GM23338 (cell line): ENCODE results near the gene SLC15A4. TPM values are rescaled to one million over a fixed set of nuclear protein-coding genes. Genes with fewer than 3 reads are reported as not detected.
A peak's percentile ranks its signal among the peaks of the same experiment; 100 is the strongest.
"Not testable (repeated sequence)": the region's sequence is repeated elsewhere in the genome, so short reads cannot be mapped to it uniquely, and the experiment has no call there.

Experiments
- ATAC-seq: fragments of 200-7000 bp; cut with Tn5 transposase; 3 replicates; pipeline ENCODE4 v1.9.1; 2020
- DNase-seq: peaks from one replicate; pipeline ENCODE4 v3.0.0-alpha.2; 2015; ENCODE audit warnings: low spot score
- H2AFZ ChIP-seq: fragments of 200-600 bp; sonication (generic); 2 replicates; pipeline ENCODE4 v1.8.0; 2016; ENCODE audit warnings: antibody characterized with exemption, mild to moderate bottlenecking, moderate library complexity
- H3F3A ChIP-seq: fragments of 200-600 bp; sonication (generic); replicated peaks from 2 replicates; pipeline ENCODE4 v1.8.0; 2017; ENCODE audit warnings: antibody characterized with exemption, mixed run types, low read depth
- H3K27ac ChIP-seq: fragments of 200-600 bp; sonication (generic); 2 replicates; pipeline ENCODE4 v1.6.1; 2016; ENCODE audit warnings: low read depth
- H3K27me3 ChIP-seq: fragments of 200-600 bp; sonication (generic); 2 replicates; pipeline ENCODE4 v1.8.0; 2016; ENCODE audit warnings: mild to moderate bottlenecking, mixed run types, moderate library complexity; ENCODE audit not compliant: insufficient read depth
- H3K36me3 ChIP-seq: fragments of 200-600 bp; sonication (generic); 2 replicates; pipeline ENCODE4 v1.8.0; 2016; ENCODE audit warnings: mild to moderate bottlenecking; ENCODE audit not compliant: insufficient read depth
- H3K4me1 ChIP-seq: fragments of 200-600 bp; sonication (generic); 2 replicates; pipeline ENCODE4 v1.8.0; 2016; ENCODE audit warnings: mild to moderate bottlenecking, moderate library complexity; ENCODE audit not compliant: insufficient read depth
- H3K4me2 ChIP-seq: fragments of 200-600 bp; sonication (generic); 2 replicates; pipeline ENCODE4 v1.7.1; 2017; ENCODE audit warnings: mixed run types
- H3K4me3 ChIP-seq: fragments of 200-600 bp; sonication (generic); 2 replicates; pipeline ENCODE4 v1.6.1; 2016; ENCODE audit warnings: mixed run types
- H3K79me2 ChIP-seq: fragments of 200-600 bp; sonication (generic); replicated peaks from 2 replicates; pipeline ENCODE4 v1.8.0; 2017; ENCODE audit warnings: mild to moderate bottlenecking; ENCODE audit not compliant: insufficient read depth
- H3K9me2 ChIP-seq: fragments of 200-600 bp; sonication (generic); 2 replicates; pipeline ENCODE4 v1.8.0; 2017; ENCODE audit not compliant: insufficient read depth
- H4K20me1 ChIP-seq: fragments of 200-600 bp; sonication (generic); replicated peaks from 2 replicates; pipeline ENCODE4 v1.8.0; 2017; ENCODE audit warnings: mild to moderate bottlenecking; ENCODE audit not compliant: insufficient read depth
- H3K27ac Mint-ChIP-seq: 2 replicates; pipeline ENCODE4 v1.8.0; 2020; ENCODE audit warnings: inconsistent platforms, mild to moderate bottlenecking, moderate library complexity, mixed read lengths
- H3K27me3 Mint-ChIP-seq: 3 replicates; pipeline ENCODE4 v1.8.0; 2022; ENCODE audit warnings: low read depth, mild to moderate bottlenecking, moderate library complexity, mixed read lengths, inconsistent platforms; ENCODE audit not compliant: insufficient read depth, poor library complexity
- H3K36me3 Mint-ChIP-seq: 3 replicates; pipeline ENCODE4 v1.8.0; 2021; ENCODE audit warnings: low read depth, mild to moderate bottlenecking, inconsistent platforms, moderate library complexity, mixed read lengths
- H3K4me1 Mint-ChIP-seq: 3 replicates; pipeline ENCODE4 v1.8.0; 2020; ENCODE audit warnings: mild to moderate bottlenecking, inconsistent platforms, mixed read lengths
- H3K4me3 Mint-ChIP-seq: 3 replicates; pipeline ENCODE4 v1.8.0; 2021; ENCODE audit warnings: moderate library complexity, mild to moderate bottlenecking, inconsistent platforms, mixed read lengths
- H3K9me3 Mint-ChIP-seq: 3 replicates; pipeline ENCODE4 v1.8.0; 2020; ENCODE audit warnings: moderate library complexity, mild to moderate bottlenecking, inconsistent platforms, mixed read lengths
- CREB1 ChIP-seq: fragments of 250-450 bp; sonication (Bioruptor Pico); IDR thresholded peaks from 2 replicates; pipeline ENCODE4 v1.5.0; 2020; ENCODE audit warnings: low read depth, mild to moderate bottlenecking, moderate library complexity
- CTCF ChIP-seq, 2 experiments: fragments of 200-600 bp in 1 of 2; sonication (generic) in 1 of 2; conservative IDR thresholded peaks; 2 replicates each; pipeline versions ENCODE4 v1.5.1 to v1.6.1; 2016 to 2017; ENCODE audit warnings: antibody characterized with exemption in 2 of 2, low read depth in 2 of 2, mild to moderate bottlenecking in 2 of 2, moderate library complexity in 1 of 2
- ETS1 ChIP-seq: IDR thresholded peaks from 2 replicates; pipeline ENCODE4 v1.6.1; 2016; ENCODE audit warnings: antibody characterized with exemption
- EZH2phosphoT487 ChIP-seq: fragments of 200-600 bp; sonication (generic); IDR thresholded peaks from one replicate; pipeline ENCODE4 v1.8.1; 2018; ENCODE audit warnings: antibody characterized with exemption; ENCODE audit not compliant: unreplicated experiment
- JUNB ChIP-seq: IDR thresholded peaks from one replicate; pipeline ENCODE4 v1.6.1; 2016; ENCODE audit warnings: antibody characterized with exemption; ENCODE audit not compliant: unreplicated experiment
- NANOG ChIP-seq: IDR thresholded peaks from 2 replicates; pipeline ENCODE4 v1.6.1; 2016; ENCODE audit warnings: antibody characterized with exemption, borderline replicate concordance
- REST ChIP-seq: IDR thresholded peaks from one replicate; pipeline ENCODE4 v1.6.1; 2018; ENCODE audit warnings: antibody characterized with exemption; ENCODE audit not compliant: unreplicated experiment
- STAT1 ChIP-seq: IDR thresholded peaks from one replicate; pipeline ENCODE4 v1.6.1; 2016; ENCODE audit warnings: antibody characterized with exemption; ENCODE audit not compliant: unreplicated experiment
- ZNF114 ChIP-seq: fragments of 250-450 bp; sonication (Bioruptor Pico); IDR thresholded peaks from 2 replicates; pipeline ENCODE4 v1.5.0; 2020; ENCODE audit warnings: mild to moderate bottlenecking, moderate library complexity
- ZNF331 ChIP-seq: fragments of 250-450 bp; sonication (Bioruptor Pico); IDR thresholded peaks from 2 replicates; pipeline ENCODE4 v1.5.0; 2020; ENCODE audit warnings: low read depth, mild to moderate bottlenecking, moderate library complexity
- polyA plus RNA-seq: library from polyadenylated mRNA; unstranded; fragments of >200 nt; fragmentation: Nextera tagmentation; extraction: Ambion mirVana; gene quantifications from 2 replicates; pipeline ENCODE4 v1.2.1, GENCODE V29; 2016
- total RNA-seq: library from RNA; depleted of rRNA; stranded (reverse); fragments of >200 nt; shearing (Covaris generic); gene quantifications from 2 replicates; pipeline ENCODE4 v1.2.3, GENCODE V29; 2014

Gene SLC15A4
- total and polyA plus RNA-seq, 2 experiments from 2014 or later = 7.7 to 30.3 TPM

- TF ChIP-seq REST (no peak), ETS1 (no peak), ZNF114 (no peak), ZNF331 (CRISPR knock-in tag) (no peak), EZH2phosphoT487 (no peak), JUNB (no peak), STAT1 (no peak), NANOG (no peak), CREB1 (CRISPR knock-in tag) (no peak)
Measured at GRCh38 chr12:128848371-128848770, 24.6 kb upstream of the SLC15A4 start (continued).

GRCh38 chr12:128846671-128847070 lies 22.9 kb upstream of the SLC15A4 start:
- not testable (repeated sequence) for DNase-seq, H3K36me3 ChIP-seq, ATAC-seq, H3K4me1 ChIP-seq, H3K4me2 ChIP-seq, H3K27ac ChIP-seq, H3K27me3 ChIP-seq, H3K27ac Mint-ChIP-seq, H4K20me1 ChIP-seq, H3K79me2 ChIP-seq, H3K4me3 ChIP-seq, H3K4me3 Mint-ChIP-seq, H3K9me2 ChIP-seq, H3F3A ChIP-seq, H2AFZ ChIP-seq, H3K4me1 Mint-ChIP-seq
- Mint-ChIP-seq H3K36me3 (peaks cover 26% of the 10 kb centered on the region), H3K27me3 (peaks cover 11% of the 10 kb centered on the region), H3K9me3 (peaks cover 75% of the 10 kb centered on the region)

- Histone ChIP-seq H3K27me3 (no peaks in the 10 kb centered on the region), H4K20me1 (no peaks in the 10 kb centered on the region), H3F3A (no peaks in the 10 kb centered on the region), H3K4me2 (no peak overlapping the region), H3K9me2 (no peaks in the 10 kb centered on the region), H3K4me3 (no peak overlapping the region), H3K27ac (no peak overlapping the region), H3K36me3 (no peaks in the 10 kb centered on the region), H3K4me1 (peaks cover 9% of the 10 kb centered on the region), H2AFZ (no peak overlapping the region), H3K79me2 (no peaks in the 10 kb centered on the region)
- Mint-ChIP-seq H3K4me3 (no peak overlapping the region), H3K27me3 (peaks cover 14% of the 10 kb centered on the region), H3K27ac (no peak overlapping the region), H3K36me3 (peaks cover 19% of the 10 kb centered on the region), H3K4me1 (peaks cover 10% of the 10 kb centered on the region; the same call in 2 of the 3 replicates), H3K9me3 (peaks cover 72% of the 10 kb centered on the region)
- ATAC-seq = peak; percentile 61
- DNase-seq = peak; percentile 63
- TF ChIP-seq ZNF331 (CRISPR knock-in tag) (no peak), CTCF (conservative IDR thresholded peaks at IDR 0.05; ENCODE audit: low read depth in 2 of 2) (peak; percentile 18 to 36; a peak in 3 of 4 replicates), EZH2phosphoT487 (no peak)
Measured at GRCh38 chr12:128844031-128844635, 20.4 kb upstream of the SLC15A4 start.
